Measurements from ENCODE around the gene NMRAL1. TPM values are rescaled to one million over a fixed set of nuclear protein-coding genes. Genes with fewer than 3 reads are reported as not detected.

The NMRAL1 gene
- total RNA-seq, 1 donor from 2014 or later, result 7.3 TPM

DNA sequence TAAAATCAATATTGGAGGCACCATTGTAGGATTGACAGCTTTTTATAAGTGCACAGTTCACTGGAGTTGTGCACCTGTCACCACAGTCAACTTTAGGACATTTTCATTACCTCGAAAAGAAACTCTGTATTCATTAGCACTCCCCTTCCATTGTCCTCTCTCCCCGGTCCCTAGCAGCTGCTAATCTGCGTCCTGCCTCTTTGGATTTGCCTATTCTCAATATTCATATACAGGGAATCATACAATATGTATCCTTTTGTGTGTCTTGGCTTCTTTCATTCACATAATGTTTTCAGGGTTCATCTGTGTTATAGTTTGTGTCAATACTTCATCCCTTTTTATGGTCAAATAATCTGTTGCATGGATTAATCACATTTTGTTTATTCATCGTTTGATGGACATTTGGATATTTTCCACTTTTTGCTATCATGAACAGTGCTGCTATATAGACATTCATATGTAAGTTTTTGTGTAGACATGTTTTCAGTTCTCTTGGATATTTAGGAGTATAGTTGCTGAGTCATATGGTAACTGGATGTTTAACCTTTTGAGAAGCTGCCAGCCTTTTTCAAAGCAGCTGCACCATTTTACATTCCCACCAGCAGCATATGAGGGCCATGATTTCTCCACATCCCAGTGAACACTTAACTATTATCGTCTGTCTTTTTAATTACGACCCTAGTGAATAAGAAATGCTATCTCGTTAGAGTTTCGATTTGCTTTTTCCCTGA lies 38.9 kb downstream of the NMRAL1 start:
- DNase-seq (ENCODE audit: low spot score), result no peak
- intact Hi-C loops (cut with DNase I), result no loop called here

- intact Hi-C loops (cut with DNase I), result no loop called here
- DNase-seq (ENCODE audit: low spot score), result no peak
These were observed 40.3 kb downstream of the NMRAL1 start for GRCh38 chr16:4433914-4434787.

- intact Hi-C loops (cut with DNase I), result no loop called here
- no peak for DNase-seq (ENCODE audit: low spot score)
These were observed 41.2 kb downstream of the NMRAL1 start for GRCh38 chr16:4433228-4433627.

DNA sequence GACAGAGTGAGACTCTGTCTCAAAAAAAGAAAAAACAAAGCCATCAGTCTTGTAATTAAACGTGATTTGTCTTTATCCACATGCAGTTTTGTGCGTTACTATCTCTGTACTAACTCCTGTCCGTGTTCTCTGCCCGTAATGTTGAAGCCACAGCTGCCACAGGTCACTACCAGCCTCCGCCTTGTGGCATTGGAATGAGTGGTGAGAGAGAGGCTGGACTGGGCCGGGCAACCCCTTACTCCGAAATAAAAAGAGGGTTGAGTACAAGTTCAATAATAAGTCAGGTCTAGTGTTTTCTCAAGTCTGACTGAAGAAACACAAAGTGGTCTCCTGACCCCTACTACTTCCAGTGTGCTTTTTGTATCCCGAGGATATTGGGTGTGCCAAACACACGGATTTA lies 43.4 kb downstream of the NMRAL1 start:
- intact Hi-C loops (cut with DNase I), result no loop called here
- DNase-seq (ENCODE audit: low spot score), result no peak

- no peak for DNase-seq (ENCODE audit: low spot score)
- intact Hi-C loops (cut with DNase I), result no loop called here
These were observed 45.9 kb downstream of the NMRAL1 start for GRCh38 chr16:4428500-4428899.

DNA sequence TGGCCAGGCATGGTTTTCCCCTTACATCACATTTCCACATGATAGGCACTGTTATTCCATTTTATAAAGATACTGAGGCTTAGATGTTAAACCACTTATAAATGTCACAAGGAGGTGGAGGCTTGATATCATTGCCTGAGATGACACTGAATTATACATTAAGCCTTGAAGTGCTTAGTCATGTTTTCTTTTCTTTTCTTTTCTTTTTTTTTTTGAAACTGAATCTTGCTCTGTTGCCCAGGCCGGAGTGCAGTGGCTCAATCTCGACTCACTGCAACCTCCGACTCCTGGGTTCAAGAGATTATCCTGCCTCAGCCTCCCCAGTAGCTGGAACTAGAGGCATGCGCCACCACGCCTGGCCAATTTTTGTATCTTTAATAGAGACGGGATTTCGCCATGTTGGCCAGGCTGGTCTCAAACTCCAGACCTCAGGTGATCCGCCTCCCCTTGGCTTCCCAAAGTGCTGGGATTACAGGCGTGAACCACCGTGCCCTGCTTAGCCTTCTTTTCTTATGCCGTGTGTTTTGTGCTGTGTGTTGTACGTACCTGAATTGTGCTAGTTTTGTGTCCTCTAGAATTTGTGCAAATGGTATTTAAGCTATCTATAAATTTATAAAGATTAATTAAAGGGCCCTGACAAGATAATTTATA lies 47.6 kb downstream of the NMRAL1 start:
- intact Hi-C loops (cut with DNase I), result no loop called here
- DNase-seq (ENCODE audit: low spot score), result no peak

GRCh38 chr16:4426021-4426684 lies 48.3 kb downstream of the NMRAL1 start:
- intact Hi-C loops (cut with DNase I), result no loop called here
- DNase-seq (ENCODE audit: low spot score), result no peak

- intact Hi-C loops (cut with DNase I), result no loop called here
- DNase-seq (ENCODE audit: low spot score), result peak; percentile 95
These were observed 48.9 kb downstream of the NMRAL1 start, which contains the start of gene DNAJA3 for GRCh38 chr16:4425378-4426020. Gene DNAJA3 (plus strand): TSS chr16:4425868. CDS start chr16:4425882, 14 bp downstream.

DNA sequence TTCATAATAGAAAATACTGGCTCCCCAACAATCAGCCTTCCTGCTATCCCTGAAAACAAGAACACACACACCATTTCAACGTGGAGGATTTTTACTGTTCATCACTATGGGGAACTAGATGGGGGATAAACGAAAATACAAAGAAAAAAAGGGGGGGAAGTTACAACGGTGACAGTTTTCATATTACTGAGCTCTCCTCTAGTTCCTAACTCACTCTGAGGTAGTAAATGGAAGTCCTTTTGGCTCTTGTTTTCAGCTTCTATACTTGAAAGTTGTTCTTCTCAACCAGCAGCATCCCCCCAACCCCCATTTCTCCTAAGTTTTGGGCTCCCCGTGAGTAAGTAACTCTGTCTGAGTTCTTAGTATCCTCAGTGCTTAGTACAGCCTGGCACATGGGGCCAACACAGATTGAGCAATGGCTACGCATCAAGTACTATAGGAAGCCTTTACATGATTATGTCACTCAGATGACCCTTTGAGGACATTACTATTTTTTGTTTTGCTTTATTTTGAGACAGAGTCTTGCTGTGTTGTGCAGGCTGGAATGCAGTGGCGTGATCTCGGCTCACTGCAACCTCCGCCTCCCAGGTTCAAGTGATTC lies 53.8 kb downstream of the NMRAL1 start:
- intact Hi-C loops (cut with DNase I), result no loop called here

DNA sequence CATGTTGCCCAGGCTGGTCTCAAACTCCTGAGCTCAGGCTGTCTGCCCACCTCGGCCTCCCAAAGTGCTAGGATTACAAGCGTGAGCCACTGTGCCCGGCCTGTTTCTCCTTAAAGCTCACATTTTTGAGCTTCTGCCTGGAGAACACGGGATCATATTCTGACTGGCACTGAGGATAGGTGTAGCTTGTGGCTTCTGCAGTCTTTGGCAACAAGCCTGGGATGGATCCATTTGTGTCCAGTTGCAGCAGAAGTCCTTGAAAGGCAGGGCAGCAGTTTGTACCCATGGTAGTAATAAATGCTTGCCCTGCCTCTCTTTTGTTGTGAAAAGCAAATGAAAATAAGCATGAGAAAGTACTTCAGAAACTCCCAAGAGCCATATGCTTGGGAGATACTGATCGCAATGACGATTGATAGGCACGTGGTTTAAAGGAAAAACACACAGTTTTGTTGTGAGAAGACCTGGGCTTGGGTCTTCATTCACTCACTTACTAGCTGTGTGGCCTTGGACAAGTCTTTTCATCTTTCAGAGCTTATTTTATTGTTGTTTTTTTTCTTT lies 54.9 kb downstream of the NMRAL1 start:
- no peak for DNase-seq (ENCODE audit: low spot score)
- intact Hi-C loops (cut with DNase I), result no loop called here

More for the DNA sequence above, 53.8 kb downstream of the NMRAL1 start:
- DNase-seq (ENCODE audit: low spot score), result no peak

DNA sequence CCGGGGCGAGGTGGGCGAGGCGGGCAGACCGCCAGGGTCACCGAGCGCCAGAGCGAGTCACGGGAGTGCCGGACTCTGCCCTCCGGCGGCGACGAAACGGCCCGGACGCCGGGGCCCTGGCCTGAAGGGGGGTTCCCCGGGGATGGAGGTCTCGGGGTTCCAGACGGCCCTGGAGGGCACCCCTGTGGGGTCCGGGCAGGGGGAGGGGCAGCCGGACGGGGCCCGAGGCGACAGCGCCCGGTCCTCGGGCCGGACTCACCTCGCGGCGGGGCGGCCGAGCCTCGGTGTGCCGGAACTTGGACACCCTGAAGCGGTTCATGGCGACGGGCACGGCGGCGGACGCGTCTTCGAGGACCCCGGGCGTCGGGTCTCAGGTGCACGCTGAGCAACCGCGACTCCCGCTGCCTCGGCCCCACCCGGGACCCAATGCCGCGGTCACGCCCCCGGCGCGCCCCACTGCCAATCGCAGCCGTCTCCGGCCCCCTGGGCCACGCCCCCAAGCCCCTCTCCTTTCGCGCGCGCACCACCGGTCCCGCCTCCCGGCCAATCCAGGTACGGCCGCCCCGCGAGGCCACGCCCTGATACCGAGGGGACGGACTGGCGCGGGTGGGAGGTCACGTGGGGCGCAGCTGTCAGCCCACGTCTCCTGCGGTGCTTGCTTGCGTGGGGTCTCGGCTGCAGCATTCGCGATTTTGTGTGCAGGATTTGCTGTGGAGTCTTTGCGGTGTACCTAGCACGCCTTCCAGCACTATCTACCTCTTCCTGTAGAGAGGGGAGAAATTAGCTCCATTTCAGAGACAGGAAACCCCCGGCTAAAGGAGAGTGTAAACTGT lies 58.0 kb downstream of the NMRAL1 start, which contains the start of gene CORO7:
Gene CORO7 (minus strand): TSS at position 397 of the 833 bp plus-strand sequence. CDS start 78 bp downstream, at position 319.
- DNase-seq (ENCODE audit: low spot score), result peak; percentile 99
- intact Hi-C loops (cut with DNase I), result no loop called here

- intact Hi-C loops (cut with DNase I), result no loop called here
- peak; percentile 88 for DNase-seq (ENCODE audit: low spot score)
These were observed 58.8 kb downstream of the NMRAL1 start for GRCh38 chr16:4415538-4416199.

DNA sequence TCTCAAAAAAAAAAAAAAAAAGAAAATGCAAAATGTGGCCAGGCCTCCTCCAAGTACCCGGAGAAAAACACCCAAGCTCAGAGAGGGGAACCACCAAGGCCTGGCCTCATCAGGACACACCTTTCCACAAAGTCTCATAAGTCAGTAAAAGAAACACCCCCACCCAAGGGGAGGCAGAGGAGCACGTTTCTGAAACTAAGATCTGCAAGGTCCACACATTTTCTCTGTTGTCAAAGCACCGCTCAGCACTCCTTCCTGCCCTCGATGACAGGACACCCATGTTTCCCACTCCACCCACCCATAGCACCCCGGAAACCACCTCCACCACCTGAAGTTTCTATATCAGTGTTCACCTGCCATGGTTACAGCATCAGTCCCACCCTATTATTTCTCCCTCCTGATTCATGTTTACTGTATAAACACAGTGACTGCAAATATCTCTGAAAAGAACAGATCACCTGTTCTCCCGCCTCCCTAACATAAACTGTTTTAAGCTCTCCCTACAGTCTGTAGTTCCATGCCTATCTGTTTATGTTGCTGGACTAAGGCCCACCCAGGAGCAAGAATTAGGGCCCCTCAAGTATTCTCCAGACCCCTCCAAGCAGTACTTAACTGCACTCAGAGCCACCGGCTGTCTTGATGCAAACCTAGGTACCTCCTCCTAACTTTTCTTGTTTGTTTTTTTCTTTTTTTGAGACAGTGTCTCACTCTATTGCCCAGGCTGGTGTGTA lies 60.1 kb downstream of the NMRAL1 start:
- no peak for DNase-seq (ENCODE audit: low spot score)
- intact Hi-C loops (cut with DNase I), result no loop called here

DNA sequence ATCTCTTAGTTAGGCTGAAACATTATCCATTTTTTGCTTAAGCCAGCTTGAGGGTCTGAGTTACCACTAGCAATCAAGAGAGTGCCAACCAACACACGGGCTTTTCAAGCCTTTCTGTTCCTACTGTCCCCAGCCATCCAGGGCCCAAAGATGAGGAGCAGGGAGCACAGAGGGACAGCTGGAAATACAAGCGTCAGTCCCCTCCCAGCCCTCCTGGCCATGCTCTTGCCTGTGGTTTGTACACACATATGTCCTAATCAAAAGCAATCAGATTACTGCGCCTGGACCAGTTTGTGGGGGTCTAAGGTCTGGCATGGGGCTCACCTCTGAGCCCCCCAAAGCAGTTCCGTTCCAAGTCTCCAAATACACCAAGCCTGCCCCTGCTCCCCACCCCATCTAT lies 61.6 kb downstream of the NMRAL1 start:
- intact Hi-C loops (cut with DNase I), result no loop called here
- no peak for DNase-seq (ENCODE audit: low spot score)

DNA sequence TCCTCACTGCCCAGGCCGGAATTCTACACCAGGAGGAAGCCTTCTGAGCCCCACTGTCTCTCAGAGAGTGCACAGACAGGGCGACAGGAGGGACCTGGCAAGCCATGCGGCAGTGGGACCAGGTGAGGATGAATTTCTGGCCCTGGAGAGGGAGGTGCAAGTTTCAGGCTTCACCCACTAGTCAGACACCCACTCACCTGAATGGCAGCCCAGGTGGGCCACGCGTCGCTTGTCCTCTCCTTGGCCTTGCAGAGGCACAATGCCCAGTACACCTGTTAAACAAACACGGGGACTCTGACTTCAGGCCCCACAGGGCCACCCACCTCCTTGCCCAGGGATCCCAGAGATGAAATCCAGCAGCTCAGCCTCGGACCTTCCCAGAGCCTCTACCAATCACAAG lies 62.3 kb downstream of the NMRAL1 start:
- intact Hi-C loops (cut with DNase I), result no loop called here
- DNase-seq (ENCODE audit: low spot score), result no peak
